BLaER1 (cell line): ENCODE data around the gene PNMA3.
"Not testable (repeated sequence)": the region's sequence is repeated elsewhere in the genome, so short reads cannot be mapped to it uniquely, and the experiment has no call there.

ENCODE experiments used
- H3K27ac ChIP-seq: shearing (Covaris generic); formaldehyde crosslinking; 2 replicates; pipeline ENCODE4 v1.8.1; 2022
- H3K27me3 ChIP-seq: shearing (Covaris generic); formaldehyde crosslinking; 2 replicates; pipeline ENCODE4 v1.8.1; 2022
- H3K36me3 ChIP-seq: shearing (Covaris generic); formaldehyde crosslinking; 2 replicates; pipeline ENCODE4 v1.8.1; 2022
- H3K4me1 ChIP-seq: shearing (Covaris generic); formaldehyde crosslinking; 2 replicates; pipeline ENCODE4 v1.8.1; 2022
- H3K4me2 ChIP-seq: shearing (Covaris generic); formaldehyde crosslinking; 2 replicates; pipeline ENCODE4 v1.8.1; 2022
- H3K4me3 ChIP-seq: shearing (Covaris generic); formaldehyde crosslinking; 2 replicates; pipeline ENCODE4 v1.8.1; 2022
- H3K9ac ChIP-seq: shearing (Covaris generic); formaldehyde crosslinking; 2 replicates; pipeline ENCODE4 v1.8.1; 2022
- H3K9me3 ChIP-seq: shearing (Covaris generic); formaldehyde crosslinking; 2 replicates; pipeline ENCODE4 v1.8.1; 2022
- H4K20me1 ChIP-seq: shearing (Covaris generic); formaldehyde crosslinking; 2 replicates; pipeline ENCODE4 v1.8.1; 2022
- Cebpa-rat ChIP-seq: shearing (Covaris generic); IDR thresholded peaks from 2 replicates; pipeline ENCODE4 v1.8.1; 2022

The PNMA3 gene

DNA sequence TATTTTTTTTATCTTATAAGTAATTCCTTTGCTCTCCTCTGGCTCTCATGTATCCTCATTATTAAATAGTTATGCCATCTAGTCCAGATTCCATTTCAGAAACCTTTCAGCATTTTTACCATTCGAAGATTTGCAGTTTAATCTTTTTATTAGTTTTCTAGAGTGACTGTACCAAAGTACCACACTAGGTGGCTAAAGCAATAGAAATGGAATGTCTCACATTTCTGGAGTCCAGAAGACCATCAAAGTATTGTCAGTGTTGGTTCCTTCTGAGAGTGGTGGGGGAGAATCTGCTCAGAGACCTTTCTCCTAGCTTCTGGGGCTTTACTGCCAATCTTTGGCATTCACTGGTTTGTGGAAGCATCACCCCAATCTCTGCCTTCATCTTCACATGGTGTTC is 3.7 kb upstream of the PNMA3 start:
- Histone ChIP-seq H3K9me3 (peaks cover 45% of the 10 kb centered on the region), H4K20me1 (no peaks in the 10 kb centered on the region), H3K27ac (no peak overlapping the region), H3K4me3 (no peak overlapping the region), H3K4me1 (no peaks in the 10 kb centered on the region), H3K36me3 (no peaks in the 10 kb centered on the region), H3K4me2 (no peak overlapping the region), H3K27me3 (peaks cover 62% of the 10 kb centered on the region), H3K9ac (no peak overlapping the region)
- TF ChIP-seq Cebpa-rat, result no peak

DNA sequence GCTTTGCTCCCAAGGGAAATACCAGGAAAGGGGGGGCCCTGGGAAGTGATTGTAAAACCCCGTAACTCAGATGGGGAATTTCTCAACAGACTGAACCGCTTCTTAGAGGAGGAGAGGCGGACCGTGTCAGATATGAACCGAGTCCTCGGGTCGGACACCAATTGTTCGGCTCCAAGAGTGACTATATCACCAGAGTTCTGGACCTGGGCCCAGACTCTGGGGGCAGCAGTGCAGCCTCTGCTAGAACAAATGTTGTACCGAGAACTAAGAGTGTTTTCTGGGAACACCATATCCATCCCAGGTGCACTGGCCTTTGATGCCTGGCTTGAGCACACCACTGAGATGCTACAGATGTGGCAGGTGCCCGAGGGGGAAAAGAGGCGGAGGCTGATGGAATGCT is 1.0 kb downstream of the PNMA3 start:
- H3K4me3 ChIP-seq, result no peak overlapping the region
- peaks cover 15% of the 10 kb centered on the region for H3K9me3 ChIP-seq
- no peak overlapping the region for H3K9ac ChIP-seq
- H4K20me1 ChIP-seq, result no peaks in the 10 kb centered on the region
- H3K27me3 ChIP-seq, result peaks cover 63% of the 10 kb centered on the region
- no peaks in the 10 kb centered on the region for H3K36me3 ChIP-seq
- no peak for TF ChIP-seq Cebpa-rat
- H3K27ac ChIP-seq, result no peak overlapping the region
- H3K4me1 ChIP-seq, result peaks cover 6% of the 10 kb centered on the region; the same call in 1 of the 2 replicates
- H3K4me2 ChIP-seq, result no peak overlapping the region

DNA sequence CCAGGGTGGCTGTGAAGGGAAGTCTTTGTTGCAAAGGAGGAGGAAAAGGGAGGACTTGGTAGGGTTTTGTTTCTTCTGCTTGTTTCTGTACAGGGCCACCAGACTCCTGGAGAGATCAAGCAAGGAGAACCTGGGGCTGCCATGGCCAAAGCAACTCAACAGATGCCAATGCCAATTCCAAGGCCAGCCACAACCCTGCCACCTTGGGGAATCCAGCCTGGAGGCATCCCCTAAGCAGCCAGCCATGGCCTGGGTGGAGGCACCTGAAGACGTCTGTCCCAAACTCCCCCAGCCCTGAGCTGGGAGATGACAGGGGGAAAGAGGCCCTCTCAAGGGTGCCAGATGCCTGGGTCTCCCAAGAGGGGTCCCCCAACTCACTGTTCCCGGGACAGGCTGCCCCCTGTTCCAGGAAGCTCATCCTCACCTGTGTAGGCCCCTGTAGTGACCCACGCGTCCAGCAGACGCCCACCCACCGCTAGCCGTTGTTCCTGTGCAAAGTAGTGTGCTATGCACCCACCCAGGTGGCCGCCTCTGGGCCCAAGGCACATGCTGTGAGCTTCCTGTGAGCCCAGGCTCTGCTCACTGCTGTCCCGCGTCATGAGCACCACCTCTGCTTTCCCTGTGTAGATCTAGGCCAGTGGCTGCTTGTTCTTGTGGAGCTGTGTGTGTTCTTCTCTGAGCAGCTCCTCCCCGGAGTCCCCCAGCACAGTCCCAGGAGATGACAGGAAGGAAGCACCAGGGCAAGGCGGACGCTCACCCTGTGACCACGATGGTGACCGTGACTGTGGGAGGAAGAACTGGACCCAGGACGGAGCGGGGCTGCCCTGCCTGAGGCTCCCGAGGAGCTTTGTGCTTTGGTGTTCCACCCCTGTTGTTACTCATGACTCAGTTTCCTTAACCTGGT is 3.2 kb downstream of the PNMA3 start:
- H3K9me3 ChIP-seq, result peaks cover 15% of the 10 kb centered on the region
- H4K20me1 ChIP-seq, result no peaks in the 10 kb centered on the region
- no peak overlapping the region for H3K4me3 ChIP-seq
- peaks cover 6% of the 10 kb centered on the region; the same call in 1 of the 2 replicates for H3K4me1 ChIP-seq
- H3K4me2 ChIP-seq, result 0 out of 2 replicates have a peak overlapping the region, but pooled peaks have one; percentile 0
- H3K27ac ChIP-seq, result no peak overlapping the region
- H3K9ac ChIP-seq, result no peak overlapping the region
- H3K27me3 ChIP-seq, result peaks cover 68% of the 10 kb centered on the region
- H3K36me3 ChIP-seq, result no peaks in the 10 kb centered on the region
- TF ChIP-seq Cebpa-rat, result no peak

DNA sequence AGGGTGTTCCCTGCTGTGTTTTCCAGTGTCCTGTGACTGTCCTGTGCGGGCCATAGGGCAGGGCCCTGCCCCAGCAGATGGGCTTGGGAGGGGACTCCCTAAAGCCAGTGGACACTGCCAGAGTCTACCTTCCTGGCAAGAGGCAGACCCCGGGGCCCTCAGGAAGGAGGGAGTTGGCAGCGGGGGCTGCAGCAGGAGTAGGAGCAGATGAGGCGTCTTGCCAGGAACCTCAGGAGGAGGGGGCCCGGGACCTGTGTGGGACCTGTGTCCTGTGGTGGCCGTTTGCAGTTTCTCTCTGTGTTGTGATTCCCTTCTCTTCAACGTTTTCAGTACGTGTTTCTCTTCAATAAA is 3.8 kb downstream of the PNMA3 start:
- Histone ChIP-seq H4K20me1 (no peaks in the 10 kb centered on the region), H3K9ac (no peak overlapping the region), H3K27me3 (peaks cover 64% of the 10 kb centered on the region), H3K27ac (no peak overlapping the region), H3K4me3 (no peak overlapping the region), H3K4me2 (no peak overlapping the region), H3K36me3 (no peaks in the 10 kb centered on the region), H3K4me1 (peaks cover 6% of the 10 kb centered on the region; the same call in 1 of the 2 replicates), H3K9me3 (peaks cover 15% of the 10 kb centered on the region)
- no peak for TF ChIP-seq Cebpa-rat

DNA sequence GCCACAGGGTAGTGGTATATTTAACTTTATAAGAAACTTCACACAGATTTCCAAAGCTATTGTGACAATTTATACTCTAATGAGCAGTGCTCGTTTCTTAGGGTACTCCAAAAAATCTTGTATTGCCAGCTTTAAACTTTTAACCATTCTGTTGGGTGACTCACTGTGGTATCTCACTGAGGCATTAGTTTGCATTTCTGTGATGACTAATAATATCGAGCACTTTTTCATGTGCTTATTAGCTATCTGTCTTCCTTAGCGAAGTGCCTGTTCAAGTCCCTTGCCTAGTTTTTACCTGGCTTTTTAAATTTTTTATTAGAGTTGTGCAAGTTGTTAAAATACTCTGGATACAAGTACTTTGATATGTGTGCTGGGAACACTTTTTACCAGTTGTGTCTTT is 5.5 kb downstream of the PNMA3 start:
- H3K27ac ChIP-seq, result no peak overlapping the region
- no peaks in the 10 kb centered on the region for H3K36me3 ChIP-seq
- no peak overlapping the region for H3K9ac ChIP-seq
- H3K4me1 ChIP-seq, result peaks cover 6% of the 10 kb centered on the region; the same call in 1 of the 2 replicates
- H3K4me3 ChIP-seq, result no peak overlapping the region
- H4K20me1 ChIP-seq, result no peaks in the 10 kb centered on the region
- TF ChIP-seq Cebpa-rat, result no peak
- peaks cover 57% of the 10 kb centered on the region for H3K27me3 ChIP-seq
- H3K4me2 ChIP-seq, result no peak overlapping the region; the same call in 1 of the 2 replicates
- peaks cover 6% of the 10 kb centered on the region for H3K9me3 ChIP-seq

DNA sequence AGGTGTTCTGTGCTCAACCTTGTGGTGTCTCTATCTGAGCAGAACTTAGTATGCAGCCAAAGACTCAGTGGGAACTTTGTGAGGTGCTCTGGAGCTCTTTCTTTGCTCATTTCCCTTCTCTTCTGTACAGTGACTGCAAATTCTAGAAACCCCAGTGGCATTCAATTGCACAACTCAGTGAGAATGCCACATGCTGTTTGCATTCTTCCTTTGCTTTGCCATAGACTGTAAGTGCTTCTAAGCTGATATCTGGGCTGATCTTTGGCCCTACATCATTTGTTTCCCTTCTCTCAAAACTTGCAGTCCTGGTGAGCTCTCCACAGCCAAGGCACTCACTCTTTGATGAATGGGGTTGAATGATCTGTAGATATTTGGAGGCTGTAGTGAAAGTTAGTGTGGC is 7.0 kb downstream of the PNMA3 start:
- Histone ChIP-seq H3K36me3 (no peaks in the 10 kb centered on the region), H3K9me3 (no peaks in the 10 kb centered on the region), H4K20me1 (no peaks in the 10 kb centered on the region), H3K27me3 (peaks cover 43% of the 10 kb centered on the region), H3K4me1 (peaks cover 6% of the 10 kb centered on the region; the same call in 1 of the 2 replicates), H3K9ac (no peak overlapping the region), H3K4me2 (no peak overlapping the region), H3K4me3 (no peak overlapping the region), H3K27ac (no peak overlapping the region)
- no peak for TF ChIP-seq Cebpa-rat

DNA sequence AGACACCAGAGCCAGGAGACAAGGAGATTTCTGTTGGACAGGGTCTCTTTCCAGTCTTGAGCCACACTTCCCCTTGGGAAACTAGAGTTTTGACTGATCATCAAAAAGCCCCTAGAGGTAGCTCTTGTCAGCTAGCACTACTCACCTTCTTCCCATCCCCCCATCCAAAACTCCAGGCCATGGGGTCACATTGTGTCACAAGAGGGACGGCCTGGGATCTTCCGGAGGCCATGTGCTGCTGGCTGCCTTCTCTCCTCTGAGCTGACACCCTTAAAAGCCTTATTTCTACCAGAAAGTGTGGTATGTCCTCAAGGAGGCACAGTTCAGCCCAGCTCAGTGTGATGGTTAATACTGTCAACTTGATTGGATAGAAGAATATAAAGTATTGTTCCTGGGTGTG is 7.8 kb downstream of the PNMA3 start:
- Histone ChIP-seq H3K4me1 (peaks cover 6% of the 10 kb centered on the region; the same call in 1 of the 2 replicates), H3K27ac (no peak overlapping the region), H3K9me3 (no peaks in the 10 kb centered on the region), H3K9ac (no peak overlapping the region), H3K4me2 (no peak overlapping the region), H4K20me1 (no peaks in the 10 kb centered on the region), H3K36me3 (no peaks in the 10 kb centered on the region), H3K4me3 (no peak overlapping the region), H3K27me3 (peaks cover 37% of the 10 kb centered on the region)
- TF ChIP-seq Cebpa-rat, result no peak

DNA sequence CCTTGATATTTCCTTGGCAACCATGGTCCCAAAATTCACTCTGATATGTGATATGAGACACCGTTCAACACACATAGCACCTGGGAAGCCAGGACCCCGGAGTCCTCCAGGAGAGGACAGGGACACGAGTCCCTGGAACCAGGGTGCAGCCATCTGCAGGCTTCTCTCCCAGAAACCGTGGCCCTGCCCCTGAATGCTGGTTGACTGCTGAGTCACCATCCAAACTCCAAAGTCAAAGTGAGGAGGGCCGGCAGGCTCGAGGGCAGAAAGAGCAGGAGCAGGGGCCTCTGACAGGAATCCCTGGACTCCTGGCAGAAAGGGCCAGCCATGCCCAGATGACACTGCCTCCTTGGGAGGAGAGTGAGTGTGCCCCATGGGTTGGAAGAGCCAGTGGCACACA is 9.1 kb downstream of the PNMA3 start:
- H3K4me1 ChIP-seq, result peaks cover 6% of the 10 kb centered on the region; the same call in 1 of the 2 replicates

DNA sequence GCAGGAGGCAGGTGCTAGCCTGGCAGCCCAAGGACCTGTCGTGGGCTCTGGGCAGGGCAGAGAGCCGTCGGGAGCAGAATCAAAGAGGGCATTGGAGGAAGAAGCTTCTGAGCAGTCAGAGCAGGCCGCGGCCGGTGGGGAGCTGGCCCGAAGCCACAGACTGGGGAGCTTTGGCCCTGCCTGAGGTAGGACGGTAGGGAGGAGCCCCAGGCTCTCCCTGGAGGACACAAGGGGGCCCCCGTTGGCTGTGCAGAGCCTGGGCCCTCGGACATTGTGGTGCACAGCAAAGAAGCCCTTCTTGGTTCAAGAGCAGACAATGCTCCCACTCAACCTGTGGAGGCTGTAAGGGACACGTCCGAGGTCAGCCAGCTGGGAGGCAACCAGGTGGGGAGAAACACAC is 10.1 kb downstream of the PNMA3 start:
- not testable (repeated sequence) for H3K36me3 ChIP-seq, H3K4me3 ChIP-seq, H3K4me1 ChIP-seq, H3K9ac ChIP-seq, H3K9me3 ChIP-seq, H3K27ac ChIP-seq, H3K4me2 ChIP-seq, H4K20me1 ChIP-seq
- peaks cover 29% of the 10 kb centered on the region for H3K27me3 ChIP-seq

More for the DNA sequence above, 9.1 kb downstream of the PNMA3 start:
- no peak for TF ChIP-seq Cebpa-rat
- H4K20me1 ChIP-seq, result no peaks in the 10 kb centered on the region
- H3K9ac ChIP-seq, result no peak overlapping the region
- no peaks in the 10 kb centered on the region for H3K36me3 ChIP-seq
- peaks cover 33% of the 10 kb centered on the region for H3K27me3 ChIP-seq
- H3K9me3 ChIP-seq, result no peaks in the 10 kb centered on the region
- H3K4me2 ChIP-seq, result no peak overlapping the region
- H3K4me3 ChIP-seq, result no peak overlapping the region
- no peak overlapping the region for H3K27ac ChIP-seq

DNA sequence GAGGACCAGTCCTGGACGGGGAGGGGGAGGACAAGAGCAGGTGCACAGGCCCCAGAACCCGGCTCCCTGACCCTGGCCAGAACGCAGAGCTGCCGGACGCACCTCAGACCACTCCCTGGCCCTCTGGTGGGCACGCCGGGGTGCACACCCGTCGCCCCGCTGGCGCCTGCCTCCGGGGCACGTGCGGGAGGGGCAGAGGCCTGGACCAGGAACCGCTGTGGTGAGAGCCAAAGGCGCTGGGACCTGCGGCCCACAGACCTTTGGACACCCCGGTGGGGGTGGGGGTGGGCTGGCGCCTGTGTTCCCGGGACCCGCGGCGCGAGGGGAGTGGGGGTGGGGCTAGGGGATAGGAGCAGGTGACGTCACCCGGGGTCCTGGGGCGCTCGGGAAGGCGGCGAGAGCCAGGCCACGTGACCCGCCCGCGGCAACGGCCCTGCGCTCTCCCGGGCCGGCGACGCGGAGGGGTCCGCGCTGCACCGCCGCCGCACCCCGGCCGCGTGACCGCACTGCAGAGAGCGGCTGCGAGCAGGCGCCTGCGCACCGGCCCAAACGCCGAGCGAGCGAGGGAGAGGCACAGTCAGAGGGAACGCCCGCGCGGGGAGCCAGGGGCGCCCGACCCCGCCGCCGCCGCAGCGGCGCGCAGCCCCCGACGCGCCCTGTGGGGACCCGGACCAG is 15.8 kb downstream of the PNMA3 start, which contains the start of gene PNMA6A:
PNMA6A (plus strand) TSS at position 546 of the 675 bp plus-strand sequence. CDS start 609 bp downstream, outside the sequence.
- not testable (repeated sequence) for H3K27me3 ChIP-seq, H3K36me3 ChIP-seq, H4K20me1 ChIP-seq

DNA sequence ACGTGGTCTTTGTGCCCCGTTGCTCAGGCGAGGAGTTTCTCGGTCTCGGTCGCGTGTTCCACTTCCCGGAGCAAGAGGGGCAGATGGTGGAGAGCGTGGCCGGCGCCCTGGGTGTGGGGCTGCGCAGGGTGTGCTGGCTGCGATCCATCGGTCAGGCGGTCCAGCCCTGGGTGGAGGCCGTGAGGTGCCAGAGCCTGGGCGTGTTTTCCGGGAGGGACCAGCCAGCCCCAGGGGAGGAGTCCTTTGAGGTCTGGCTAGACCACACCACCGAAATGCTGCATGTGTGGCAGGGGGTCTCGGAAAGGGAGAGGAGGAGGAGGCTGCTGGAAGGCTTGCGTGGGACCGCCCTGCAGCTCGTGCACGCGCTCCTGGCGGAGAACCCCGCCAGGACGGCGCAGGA is 17.1 kb downstream of the PNMA3 start:
- not testable (repeated sequence) for H3K4me1 ChIP-seq, H3K9ac ChIP-seq, H3K27ac ChIP-seq, H3K36me3 ChIP-seq, H3K4me2 ChIP-seq, H3K27me3 ChIP-seq, H4K20me1 ChIP-seq, H3K9me3 ChIP-seq, H3K4me3 ChIP-seq

More for the DNA sequence above, 15.8 kb downstream of the PNMA3 start, which contains the start of gene PNMA6A:
- not testable (repeated sequence) for H3K4me3 ChIP-seq, H3K9ac ChIP-seq, H3K27ac ChIP-seq, H3K4me2 ChIP-seq, H3K4me1 ChIP-seq, H3K9me3 ChIP-seq
